Endothelial cell of umbilical vein (primary cell): Measurements from ENCODE around the gene LYRM4.

Experiments used
- CTCF ChIP-seq, 2 donors: IDR thresholded peaks; 1 replicate in 1 of 2; 2 replicates in 1 of 2; pipeline ENCODE4 v1.5.1; 2011; ENCODE audit warnings: low read length in 2 of 2, mild to moderate bottlenecking in 2 of 2, moderate library complexity in 2 of 2, control low read depth in 1 of 2, inconsistent platforms in 1 of 2, low read depth in 1 of 2; ENCODE audit not compliant: insufficient read depth in 1 of 2; ENCODE audit errors: extremely low read depth in 1 of 2
- EZH2 ChIP-seq: IDR thresholded peaks from 2 replicates; pipeline ENCODE4 v1.6.1; 2012; ENCODE audit warnings: borderline replicate concordance, low read depth, mild to moderate bottlenecking, moderate library complexity, low read length, inconsistent platforms; ENCODE audit not compliant: severe bottlenecking
- JUN ChIP-seq: IDR thresholded peaks from 2 replicates; pipeline ENCODE4 v1.6.1; 2011; ENCODE audit warnings: borderline replicate concordance, low read depth; ENCODE audit not compliant: insufficient read length, insufficient read depth
- POLR2A ChIP-seq: IDR thresholded peaks from 2 replicates; pipeline ENCODE4 v1.6.1; 2012; ENCODE audit warnings: low read depth, mild to moderate bottlenecking, control low read depth, low read length
- POLR2AphosphoS5 ChIP-seq: IDR thresholded peaks from 2 replicates; pipeline ENCODE4 v1.6.1; 2012; ENCODE audit warnings: low read depth, mild to moderate bottlenecking, control low read depth, low read length, moderate library complexity; ENCODE audit not compliant: insufficient read depth
- TF ChIP-seq, protein P1 (sequence below): IDR thresholded peaks from 2 replicates; pipeline ENCODE4 v1.6.1; 2011; ENCODE audit not compliant: insufficient read depth, insufficient read length

- TF ChIP-seq CTCF (IDR thresholded peaks at IDR 0.05; ENCODE audit: extremely low read depth in 1 of 2, insufficient read depth in 1 of 2, low read depth in 1 of 2, low read length in 2 of 2) (no peak), POLR2A (no peak), JUN (no peak), POLR2AphosphoS5 (no peak), EZH2 (no peak)
- TF ChIP-seq, protein P1, sequence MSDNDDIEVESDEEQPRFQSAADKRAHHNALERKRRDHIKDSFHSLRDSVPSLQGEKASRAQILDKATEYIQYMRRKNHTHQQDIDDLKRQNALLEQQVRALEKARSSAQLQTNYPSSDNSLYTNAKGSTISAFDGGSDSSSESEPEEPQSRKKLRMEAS = no peak
Measured at GRCh38 chr6:5088780-5089179, 172.0 kb downstream of the LYRM4 start.
